Activated CD4-positive, alpha-beta T cell treated with anti-CD3 and anti-CD28 coated beads for 36 hours (primary cell): ENCODE data around the gene MYADML2. TPM values are rescaled to one million over a fixed set of nuclear protein-coding genes. Genes with fewer than 3 reads are reported as not detected.
A peak's percentile ranks its signal among the peaks of the same experiment; 100 is the strongest.

Experiments
- ATAC-seq: fragments of 200-7000 bp; cut with Tn5 transposase; one replicate; pipeline ENCODE4 v1.10.0; 2021; ENCODE audit warnings: mild to moderate bottlenecking, moderate library complexity
- CTCF ChIA-PET: fragments of 350-600 bp; sonication (Branson Sonifier 250); formaldehyde crosslinking; loops from one replicate; lab custom pipeline; 2021; ENCODE audit warnings: antibody characterized with exemption; lab: Charles Lee
- POLR2A ChIA-PET: fragments of 350-600 bp; sonication (Branson Sonifier 250); formaldehyde crosslinking; loops from one replicate; lab custom pipeline; 2021; ENCODE audit warnings: antibody characterized with exemption, inconsistent platforms; lab: Charles Lee
- DNase-seq: peaks from one replicate; pipeline ENCODE4 v3.0.0-alpha.2; 2020
- H3K27ac Mint-ChIP-seq: one replicate; pipeline ENCODE4 v1.8.0; 2021; ENCODE audit warnings: mixed read lengths
- H3K27me3 Mint-ChIP-seq: one replicate; pipeline ENCODE4 v1.8.0; 2021; ENCODE audit warnings: mixed read lengths
- H3K36me3 Mint-ChIP-seq: one replicate; pipeline ENCODE4 v1.8.0; 2021; ENCODE audit warnings: low read depth, mixed read lengths
- H3K4me1 Mint-ChIP-seq: one replicate; pipeline ENCODE4 v1.8.0; 2021; ENCODE audit warnings: mixed read lengths
- H3K4me3 Mint-ChIP-seq: one replicate; pipeline ENCODE4 v1.8.0; 2021; ENCODE audit warnings: mild to moderate bottlenecking, moderate library complexity, mixed read lengths
- H3K9me3 Mint-ChIP-seq: one replicate; pipeline ENCODE4 v1.8.0; 2021; ENCODE audit warnings: low read depth, mixed read lengths
- intact Hi-C, 2 experiments: fragments of 100-400 bp; cut with DNase I in 1 of 2; cut with micrococcal nuclease in 1 of 2; formaldehyde crosslinking; loops; one replicate each; pipeline versions ENCODE4 v1.14.2 to v1.15.1; 2022 to 2024; cut with DNase I, micrococcal nuclease
- total RNA-seq, 2 experiments: library from RNA; stranded (reverse); gene quantifications; one replicate each; pipeline ENCODE4 v1.2.3, GENCODE V29; 2021

The MYADML2 gene
- total RNA-seq, 2 experiments from 2014 or later = not detected

DNA sequence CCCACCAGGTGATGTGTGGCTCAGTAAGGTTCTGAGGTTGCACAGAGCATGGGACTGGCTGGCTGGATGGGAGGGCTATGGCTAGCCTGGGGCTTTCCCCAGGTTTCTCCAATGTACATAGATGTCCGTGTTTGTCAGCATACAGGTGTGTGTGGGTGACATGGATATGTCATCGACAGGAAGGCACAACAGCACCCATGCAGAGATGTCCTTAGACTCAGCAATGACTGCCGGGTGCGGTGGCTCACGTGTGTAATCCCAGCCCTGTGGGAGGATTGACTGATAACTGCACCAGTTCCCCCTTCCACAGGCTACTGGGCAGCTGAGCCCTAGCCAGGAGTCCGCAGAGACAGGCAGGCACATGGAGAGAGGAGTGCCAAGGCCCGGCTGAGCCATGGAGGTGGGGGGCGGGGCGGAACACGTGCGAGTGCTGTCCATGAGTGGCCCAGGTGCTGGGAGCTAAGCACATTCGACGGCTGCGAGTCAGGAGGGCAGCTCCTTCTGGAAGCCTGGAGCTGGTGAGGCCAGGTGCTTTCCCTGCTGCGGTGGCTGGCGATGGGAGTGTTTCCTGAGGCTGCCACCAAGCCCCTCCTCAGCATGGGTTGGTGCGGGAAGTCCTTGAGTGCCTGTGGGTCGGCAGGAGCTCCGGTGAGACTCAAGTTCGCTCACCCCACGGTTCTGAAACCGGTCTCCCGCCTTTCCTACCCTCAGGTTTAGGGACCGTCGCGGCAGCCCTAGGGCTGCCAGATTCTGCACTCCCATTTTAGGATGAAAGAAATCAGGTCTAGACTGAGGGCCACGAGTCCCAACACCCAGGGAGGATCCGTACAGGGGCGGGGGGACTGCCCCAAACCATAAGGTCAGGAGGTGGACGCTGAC, 29.5 kb upstream of the MYADML2 start:
- POLR2A ChIA-PET = interaction anchor here (1.1 kb wide), 1 partner anchor 9 kb away, joined by 3 read pairs; no protein-coding TSS in a partner anchor
- DNase-seq (peak; percentile 71), ATAC-seq (peak; percentile 49)

DNA sequence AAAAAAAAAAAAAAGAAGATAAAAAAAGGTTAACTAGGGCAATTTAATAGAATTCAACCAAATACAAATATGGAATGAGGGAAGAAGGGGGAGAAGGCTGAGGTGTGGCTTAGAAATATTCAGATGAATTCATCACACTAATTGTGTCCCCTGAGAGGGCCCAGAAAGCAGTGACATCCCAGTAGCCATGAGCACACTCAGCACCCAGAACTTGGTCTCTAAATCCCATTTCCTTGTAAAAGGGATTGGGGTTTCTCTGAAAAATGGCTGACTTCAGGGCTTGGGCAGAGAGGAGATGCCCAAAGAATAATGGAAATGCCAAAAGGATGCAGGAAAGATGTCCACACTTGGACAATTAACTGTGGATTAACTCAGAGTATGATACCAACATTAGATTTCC, 26.4 kb upstream of the MYADML2 start:
- Mint-ChIP-seq H3K27ac (no peak overlapping the region), H3K36me3 (peaks cover 5% of the 10 kb centered on the region), H3K27me3 (no peaks in the 10 kb centered on the region), H3K4me3 (no peak overlapping the region), H3K9me3 (no peaks in the 10 kb centered on the region), H3K4me1 (peaks cover 21% of the 10 kb centered on the region)
- intact Hi-C loops = loop anchor here in 1 of 2 experiments (10.0 kb wide), 1 partner anchor 939 kb away; the partner anchor contains the start of gene BAIAP2
- ATAC-seq = no peak
- CTCF ChIA-PET = interaction anchor here (1.0 kb wide), 1 partner anchor 14 kb away, joined by 3 read pairs; no protein-coding TSS in a partner anchor
- POLR2A ChIA-PET = no interaction called here
- no peak for DNase-seq

More for the DNA sequence above, 29.5 kb upstream of the MYADML2 start:
- Mint-ChIP-seq H3K27me3 (no peaks in the 10 kb centered on the region), H3K36me3 (peaks cover 5% of the 10 kb centered on the region), H3K4me1 (peaks cover 32% of the 10 kb centered on the region), H3K27ac (peak overlapping the region; percentile 98), H3K9me3 (no peaks in the 10 kb centered on the region), H3K4me3 (peak overlapping the region; percentile 94)
- CTCF ChIA-PET = interaction anchor here (0.7 to 1.9 kb wide), 2 partner anchors 12 to 17 kb away, joined by 4 to 7 read pairs; no protein-coding TSS in a partner anchor
- intact Hi-C loops = loop anchor here (1.0 to 10.0 kb wide), 21 partner anchors 8 to 942 kb away; partner anchors contain the start of genes ACTG1 (in 1 of the 2), ALYREF (in 1 of the 2), ANAPC11 (in 1 of the 2) and ARHGDIA (in 1 of the 2)

DNA sequence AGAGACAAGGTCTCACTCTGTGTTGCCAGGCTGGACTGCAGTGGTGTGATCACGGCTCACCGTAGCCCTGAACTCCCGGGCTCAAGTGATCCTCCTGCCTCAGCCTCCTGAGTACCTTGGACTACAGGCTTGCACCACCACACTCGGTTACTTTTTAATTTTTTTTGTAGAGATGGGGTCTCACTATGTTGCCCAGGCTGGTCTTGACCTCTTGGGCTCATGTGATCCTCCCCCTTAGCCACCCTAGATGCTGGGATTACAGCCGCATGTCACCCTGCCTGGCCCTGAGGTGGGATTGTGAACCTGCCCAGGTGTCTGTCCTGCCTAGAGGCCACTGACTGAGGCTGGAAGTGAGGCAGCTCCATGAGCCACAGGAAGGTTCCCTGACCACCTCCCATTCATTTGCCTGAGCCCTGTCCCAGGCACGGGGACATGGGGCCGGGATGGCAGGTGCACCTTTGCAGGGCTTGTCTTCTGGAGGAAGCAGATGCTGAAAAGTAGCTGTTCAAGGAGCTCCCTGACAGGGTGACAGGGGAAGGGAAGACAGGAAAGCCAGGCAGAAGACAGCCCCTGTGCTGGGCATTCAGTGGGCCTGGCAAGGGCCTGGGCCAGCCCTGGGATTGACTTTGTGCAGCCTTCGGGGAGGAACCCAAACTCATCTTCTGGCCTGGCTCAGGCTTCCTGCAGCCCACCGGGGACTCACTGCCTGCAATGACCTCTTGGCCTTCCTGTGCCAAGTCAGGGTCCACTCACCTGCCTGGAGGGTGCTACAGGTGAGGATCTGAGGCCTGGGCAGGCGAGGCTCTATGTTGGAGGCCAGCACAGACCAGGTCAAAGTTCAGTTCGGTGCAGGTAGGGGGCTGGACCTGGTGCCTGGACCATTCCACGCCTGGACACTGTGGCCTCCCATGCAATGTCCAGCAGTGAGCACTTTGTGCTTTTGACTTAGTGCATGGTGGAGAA, 22.1 kb upstream of the MYADML2 start:
- ChIA-PET POLR2A (interaction anchor here (0.6 kb wide), 1 partner anchor 599 kb away, joined by 3 read pairs; no protein-coding TSS in a partner anchor), CTCF (interaction anchor here (0.7 to 1.4 kb wide), 2 partner anchors 10 to 1085 kb away, joined by 3 read pairs; no protein-coding TSS in a partner anchor)
- Mint-ChIP-seq H3K4me1 (peaks cover 15% of the 10 kb centered on the region), H3K27me3 (no peaks in the 10 kb centered on the region), H3K27ac (no peak overlapping the region), H3K9me3 (no peaks in the 10 kb centered on the region), H3K4me3 (no peak overlapping the region), H3K36me3 (no peaks in the 10 kb centered on the region)
- DNase-seq = no peak
- ATAC-seq = no peak
- intact Hi-C loops = loop anchor here (1.0 to 2.0 kb wide), 5 partner anchors 8 to 130 kb away; partner anchors contain the start of genes ASPSCR1 (in 2 of the 2), CENPX (in 1 of the 2), FASN (in 1 of the 2) and LRRC45 (in 1 of the 2)

DNA sequence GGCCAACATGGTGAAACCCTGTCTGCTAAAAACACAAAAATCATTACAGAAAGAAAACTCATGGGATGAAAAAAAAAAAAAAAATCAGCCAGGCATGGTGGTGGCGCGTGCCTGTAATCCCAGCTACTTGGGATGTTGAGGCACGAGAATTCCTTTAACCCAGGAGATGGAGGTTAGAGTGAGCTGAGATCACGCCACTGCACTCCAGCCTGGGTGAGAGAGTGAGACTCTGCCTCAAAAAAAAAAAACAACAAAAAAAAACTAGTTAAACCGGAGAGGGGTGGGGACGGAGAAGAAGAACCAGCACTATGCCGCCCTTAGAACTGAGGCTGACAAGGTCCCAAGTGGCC, 21.3 kb upstream of the MYADML2 start:
- CTCF ChIA-PET = interaction anchor here (0.9 to 1.4 kb wide), 2 partner anchors 9 to 68 kb away, joined by 3 read pairs; no protein-coding TSS in a partner anchor
- peaks cover 15% of the 10 kb centered on the region for H3K4me1 Mint-ChIP-seq
- H3K27me3 Mint-ChIP-seq = no peaks in the 10 kb centered on the region
- H3K27ac Mint-ChIP-seq = peak overlapping the region; percentile 88
- no peaks in the 10 kb centered on the region for H3K9me3 Mint-ChIP-seq
- ATAC-seq (no peak), DNase-seq (no peak)
- intact Hi-C loops = loop anchor here (1.0 to 2.0 kb wide), 5 partner anchors 9 to 130 kb away; partner anchors contain the start of genes ASPSCR1 (in 2 of the 2), CENPX (in 1 of the 2), FASN (in 1 of the 2) and LRRC45 (in 1 of the 2)
- H3K36me3 Mint-ChIP-seq = no peaks in the 10 kb centered on the region
- peak overlapping the region; percentile 60 for H3K4me3 Mint-ChIP-seq
- POLR2A ChIA-PET = interaction anchor here (0.6 to 1.0 kb wide), 3 partner anchors 8 to 599 kb away, joined by 3 to 4 read pairs (median 3); no protein-coding TSS in a partner anchor

DNA sequence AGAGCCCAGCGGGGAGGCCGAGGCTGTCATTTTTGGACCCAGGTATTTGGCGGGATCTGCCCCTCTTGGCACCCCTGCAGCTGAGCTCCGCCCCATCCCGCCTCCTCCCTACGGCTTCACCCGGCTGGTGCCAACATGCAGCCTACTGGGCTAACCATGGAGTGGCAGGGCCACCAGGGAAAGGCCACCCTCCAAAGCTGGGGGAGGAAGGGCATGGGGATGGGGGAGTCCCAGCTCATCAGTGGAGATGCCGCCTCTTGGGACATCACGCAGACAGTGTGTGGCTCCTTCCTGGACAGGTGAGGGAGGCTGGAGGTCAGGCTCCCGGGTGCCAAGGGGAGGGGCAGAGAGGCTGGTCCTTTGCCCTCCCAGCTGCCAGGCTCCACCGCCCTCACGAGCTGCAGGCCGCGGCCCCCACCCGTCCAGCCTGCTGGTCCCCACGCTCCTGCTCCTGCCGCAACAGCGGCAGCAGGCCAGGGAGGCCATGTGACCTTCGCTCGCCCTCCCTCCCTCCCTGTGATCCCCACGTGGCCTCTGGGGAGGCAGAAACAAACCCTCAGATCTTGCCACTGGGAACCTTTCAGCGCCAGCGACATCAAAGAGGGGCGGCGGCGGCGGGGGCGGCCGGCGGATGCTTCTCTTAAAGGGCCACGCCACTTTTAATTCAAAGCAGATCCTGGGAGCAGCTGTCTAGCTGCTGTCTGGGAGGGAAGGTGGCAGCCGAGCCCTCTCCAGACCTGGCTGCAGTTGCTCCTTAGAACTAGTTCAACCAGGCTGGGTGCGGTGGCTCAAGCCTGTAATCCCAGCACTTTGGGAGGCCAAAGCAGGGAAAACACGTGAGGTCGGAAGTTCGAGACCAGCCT, 20.7 kb upstream of the MYADML2 start:
- no peaks in the 10 kb centered on the region for H3K27me3 Mint-ChIP-seq
- H3K27ac Mint-ChIP-seq = peak overlapping the region; percentile 88
- ATAC-seq (peak; percentile 95), DNase-seq (peak; percentile 95)
- peaks cover 15% of the 10 kb centered on the region for H3K4me1 Mint-ChIP-seq
- ChIA-PET CTCF (interaction anchor here (0.6 to 1.0 kb wide), 6 partner anchors 13 to 741 kb away, joined by 3 to 5 read pairs (median 3); no protein-coding TSS in a partner anchor), POLR2A (interaction anchor here (0.6 to 1.0 kb wide), 2 partner anchors 9 to 147 kb away, joined by 3 to 4 read pairs; no protein-coding TSS in a partner anchor)
- no peaks in the 10 kb centered on the region for H3K36me3 Mint-ChIP-seq
- peak overlapping the region; percentile 60 for H3K4me3 Mint-ChIP-seq
- intact Hi-C loops = loop anchor here (1.0 to 2.0 kb wide), 5 partner anchors 10 to 131 kb away; partner anchors contain the start of genes ASPSCR1 (in 2 of the 2), CENPX (in 1 of the 2), FASN (in 1 of the 2) and LRRC45 (in 1 of the 2)
- no peaks in the 10 kb centered on the region for H3K9me3 Mint-ChIP-seq

DNA sequence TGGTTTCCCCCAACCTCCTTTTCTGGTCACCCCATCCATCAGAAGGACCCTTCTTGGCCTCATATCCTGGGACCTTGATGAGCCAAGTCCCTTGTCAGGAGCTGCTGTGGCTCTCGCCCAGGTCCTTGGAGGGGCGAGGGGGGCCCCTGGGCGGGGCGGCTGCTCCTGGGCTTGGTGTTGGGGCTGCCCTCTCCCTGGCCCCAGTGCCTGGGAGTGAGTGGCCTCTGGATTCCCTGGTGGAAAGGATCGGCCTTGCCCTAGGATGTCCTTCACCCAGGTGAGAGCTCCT, 20.2 kb upstream of the MYADML2 start:
- H3K4me1 Mint-ChIP-seq = peaks cover 15% of the 10 kb centered on the region
- DNase-seq (no peak), ATAC-seq (no peak)
- H3K27me3 Mint-ChIP-seq = peaks cover 3% of the 10 kb centered on the region
- no peaks in the 10 kb centered on the region for H3K9me3 Mint-ChIP-seq
- CTCF ChIA-PET = interaction anchor here (0.8 to 1.0 kb wide), 4 partner anchors 13 to 288 kb away, joined by 3 to 5 read pairs (median 3); no protein-coding TSS in a partner anchor
- intact Hi-C loops = no loop called here
- H3K36me3 Mint-ChIP-seq = no peaks in the 10 kb centered on the region
- peak overlapping the region; percentile 60 for H3K4me3 Mint-ChIP-seq
- POLR2A ChIA-PET = no interaction called here
- H3K27ac Mint-ChIP-seq = no peak overlapping the region

DNA sequence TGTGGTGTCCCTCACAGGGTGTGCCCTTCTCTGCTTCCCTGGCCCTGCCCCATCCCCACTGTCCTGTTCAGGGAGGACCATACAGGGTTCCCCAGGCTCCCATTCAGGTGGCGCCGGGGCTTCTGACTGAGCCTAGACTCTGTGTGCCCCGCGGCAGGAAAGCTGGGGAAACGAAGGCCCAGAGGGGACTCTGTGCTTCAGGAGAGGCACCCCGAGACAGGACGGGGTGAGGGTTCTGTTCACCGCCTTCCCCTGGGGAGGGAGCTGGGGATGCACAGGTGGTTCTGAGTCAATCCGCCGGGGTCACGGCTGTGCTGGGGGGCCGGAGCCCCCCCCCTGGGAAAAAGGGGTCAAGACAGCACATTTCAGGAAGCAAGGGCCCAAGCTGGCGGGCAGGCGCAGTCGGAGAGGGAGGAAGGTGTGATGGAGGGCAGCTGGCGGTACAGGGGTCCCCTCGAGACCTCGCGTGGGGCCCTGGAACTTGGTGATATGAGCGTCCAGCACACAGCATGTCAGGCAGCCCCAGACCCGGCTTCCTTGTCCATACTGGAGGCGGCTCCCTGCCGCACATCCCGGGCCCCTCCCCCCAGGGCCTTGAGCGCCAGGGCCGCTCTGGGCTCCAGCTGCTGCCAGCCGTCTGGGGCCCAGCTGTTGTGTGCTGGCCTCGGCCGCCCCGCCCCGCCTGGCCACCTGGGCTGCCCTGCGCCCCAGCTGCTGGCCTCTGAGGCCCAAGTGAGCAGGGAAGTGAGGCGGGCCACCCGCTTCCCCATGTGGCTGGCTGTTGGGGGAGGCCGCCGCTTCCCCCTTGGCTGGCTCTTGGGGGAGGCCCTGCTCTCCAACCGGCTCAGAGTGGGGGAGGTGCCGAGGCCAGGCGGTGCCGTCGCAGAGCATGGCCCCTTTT, 19.6 kb upstream of the MYADML2 start:
- ChIA-PET CTCF (interaction anchor here (0.8 kb wide), 1 partner anchor 287 kb away, joined by 3 read pairs; no protein-coding TSS in a partner anchor), POLR2A (no interaction called here)
- Mint-ChIP-seq H3K9me3 (no peaks in the 10 kb centered on the region), H3K4me3 (no peak overlapping the region), H3K4me1 (peaks cover 15% of the 10 kb centered on the region), H3K27me3 (peaks cover 3% of the 10 kb centered on the region), H3K27ac (no peak overlapping the region), H3K36me3 (no peaks in the 10 kb centered on the region)
- ATAC-seq (no peak), DNase-seq (no peak)
- intact Hi-C loops = no loop called here

DNA sequence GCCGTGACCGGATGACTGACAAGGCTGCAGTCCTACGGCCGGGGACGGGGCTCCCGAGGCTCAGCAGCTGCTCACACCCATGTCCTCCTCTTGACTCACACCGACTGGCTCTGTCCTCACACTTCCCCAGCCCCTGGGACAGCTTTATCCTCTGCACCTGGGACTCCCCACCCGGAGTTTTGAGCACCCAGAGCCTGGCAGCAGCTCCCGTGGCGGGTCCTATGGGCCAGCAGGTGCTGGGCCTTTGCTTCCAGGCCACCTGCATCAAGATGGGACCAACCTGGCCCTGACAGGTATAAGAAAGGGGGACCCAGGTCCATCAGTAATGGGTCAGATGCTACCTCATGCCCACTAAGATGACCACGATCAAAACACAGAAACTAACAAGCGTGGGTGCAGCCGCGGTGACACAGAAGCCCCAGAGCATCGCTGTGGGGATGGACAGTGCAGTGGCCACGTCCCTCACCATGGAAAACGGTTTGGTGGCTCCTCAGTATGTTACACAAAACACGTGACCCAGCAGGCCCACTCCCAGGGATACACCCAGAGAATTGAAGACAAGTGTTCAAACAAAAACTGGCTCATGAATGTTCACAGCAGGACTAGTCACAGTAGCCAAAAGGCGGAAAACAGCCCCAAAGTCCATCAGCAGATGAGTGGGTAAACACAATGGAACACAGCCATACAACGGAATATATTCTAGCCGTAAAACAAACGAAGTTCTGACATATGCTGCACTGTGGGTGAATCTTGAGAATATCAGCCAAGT, 17.2 kb upstream of the MYADML2 start:
- intact Hi-C loops = no loop called here
- ChIA-PET CTCF (interaction anchor here (0.6 to 0.9 kb wide), 2 partner anchors 13 to 58 kb away, joined by 3 to 4 read pairs; no protein-coding TSS in a partner anchor), POLR2A (interaction anchor here (0.6 to 0.8 kb wide), 2 partner anchors 57 to 78 kb away, joined by 5 to 8 read pairs; no protein-coding TSS in a partner anchor)

More for the DNA sequence above, 17.2 kb upstream of the MYADML2 start:
- DNase-seq = no peak
- Mint-ChIP-seq H3K27ac (no peak overlapping the region), H3K27me3 (peaks cover 3% of the 10 kb centered on the region), H3K36me3 (no peaks in the 10 kb centered on the region), H3K4me3 (no peak overlapping the region), H3K9me3 (no peaks in the 10 kb centered on the region), H3K4me1 (peaks cover 12% of the 10 kb centered on the region)
- no peak for ATAC-seq
